Thyroid gland (tissue), 4 donors: ENCODE data around the gene ITPR2.

ENCODE experiments used
- CTCF ChIP-seq, 6 experiments: fragments of 200-600 bp in 3 of 6; fragments of 450-650 bp in 3 of 6; sonication (generic) in 3 of 6; IDR thresholded peaks; one replicate each; pipeline ENCODE4 v1.5.1; 2016 to 2019; ENCODE audit warnings: antibody characterized with exemption in 6 of 6, mild to moderate bottlenecking in 2 of 6, inconsistent platforms in 1 of 6, moderate library complexity in 1 of 6
- POLR2A ChIP-seq, 2 donors: fragments of 450-650 bp; IDR thresholded peaks; one replicate each; pipeline ENCODE4 v1.6.1; 2017; ENCODE audit warnings: antibody characterized with exemption in 2 of 2, mild to moderate bottlenecking in 2 of 2, moderate library complexity in 1 of 2

DNA sequence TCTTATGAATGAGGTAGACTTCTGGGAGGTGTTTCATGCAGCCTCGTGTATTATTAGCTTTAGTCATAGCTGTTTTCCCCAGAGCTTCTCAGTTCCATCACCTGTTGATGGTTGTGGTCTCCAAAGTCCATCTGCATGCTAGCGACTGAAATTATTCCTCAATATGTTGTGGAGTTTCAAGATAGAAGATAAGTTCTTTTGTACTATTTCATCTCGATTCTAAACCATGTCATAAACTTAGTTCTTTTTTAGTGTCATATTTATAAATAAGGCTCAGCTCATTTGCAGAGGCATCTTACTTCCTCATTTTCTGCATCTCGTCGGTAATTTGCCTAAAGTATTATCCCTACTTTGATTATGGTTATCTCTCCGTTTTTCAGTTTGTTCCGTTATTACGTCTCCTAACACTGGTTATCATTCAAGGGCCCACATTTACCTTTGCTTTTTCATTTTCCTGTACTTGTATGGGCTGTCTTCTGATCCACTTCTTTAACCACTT lies 119.1 kb downstream of the ITPR2 start:
- TF ChIP-seq POLR2A (IDR thresholded peaks at IDR 0.05): no peak
- TF ChIP-seq CTCF (IDR thresholded peaks at IDR 0.05): no peak
